Activated naive CD4-positive, alpha-beta T cell treated with anti-CD3 and anti-CD28 coated beads, Interleukin-2, amount 50 U/mL, for 72 hours (primary cell): ENCODE measurements around the gene ELL2. TPM values are rescaled to one million over a fixed set of nuclear protein-coding genes. Genes with fewer than 3 reads are reported as not detected.
A peak's percentile ranks its signal among the peaks of the same experiment; 100 is the strongest.

ENCODE experiments used
- ATAC-seq, 2 donors: fragments of 150-1000 bp; cut with Tn5 transposase; 2 replicates each; pipeline ENCODE4 v1.10.0; 2021; ENCODE audit warnings: mild to moderate bottlenecking in 2 of 2, moderate library complexity in 2 of 2
- DNase-seq, 2 donors: peaks; one replicate each; pipeline ENCODE4 v3.0.0; 2021 to 2022; ENCODE audit warnings: low spot score in 2 of 2
- H3K27ac Mint-ChIP-seq, 2 donors: one replicate each; pipeline ENCODE4 v1.8.0; 2022; ENCODE audit warnings: mild to moderate bottlenecking in 2 of 2, mixed read lengths in 2 of 2
- H3K36me3 Mint-ChIP-seq, 2 donors: one replicate each; pipeline ENCODE4 v1.8.0; 2022; ENCODE audit warnings: mixed read lengths in 2 of 2
- H3K9me3 Mint-ChIP-seq, 2 donors: one replicate each; pipeline ENCODE4 v1.8.0; 2022; ENCODE audit warnings: mixed read lengths in 2 of 2
- total RNA-seq, 2 donors: library from RNA; stranded (reverse); gene quantifications; one replicate each; pipeline ENCODE4 v1.2.3, GENCODE V29; 2022

ELL2 gene
- total RNA-seq, 2 donors from 2014 or later = 41.1 to 110 TPM

DNA sequence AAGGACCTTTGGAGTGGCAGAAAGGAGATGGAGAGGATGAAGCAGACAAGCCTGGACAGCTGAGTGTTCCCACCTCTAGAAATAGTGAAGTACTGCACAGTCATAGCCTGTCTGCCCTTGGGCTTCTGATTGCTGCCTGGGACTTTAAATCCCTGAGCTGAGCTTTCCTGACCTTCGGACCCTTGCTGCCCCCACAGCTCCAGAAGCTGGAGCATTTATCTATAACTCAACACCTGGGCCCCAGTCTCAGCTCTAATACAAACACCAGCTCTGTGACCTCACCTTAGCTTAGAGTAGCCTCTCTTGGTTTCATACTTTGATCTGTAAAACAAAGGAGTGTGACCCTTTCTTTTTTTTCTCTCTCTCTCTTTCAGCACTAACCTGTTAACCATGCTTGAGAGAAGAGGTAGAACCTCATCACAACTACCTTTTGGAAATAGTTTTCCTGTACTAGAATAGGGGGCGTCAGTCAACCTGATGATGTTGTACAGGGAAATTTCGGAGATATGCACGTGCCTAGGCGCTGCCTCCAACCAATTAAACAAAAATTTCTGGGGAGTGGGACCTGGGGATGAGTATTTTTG, 25.4 kb upstream of the ELL2 start:
- ATAC-seq = no peak
- Mint-ChIP-seq H3K9me3 (no peaks in the 10 kb centered on the region), H3K27ac (no peak overlapping the region)

DNA sequence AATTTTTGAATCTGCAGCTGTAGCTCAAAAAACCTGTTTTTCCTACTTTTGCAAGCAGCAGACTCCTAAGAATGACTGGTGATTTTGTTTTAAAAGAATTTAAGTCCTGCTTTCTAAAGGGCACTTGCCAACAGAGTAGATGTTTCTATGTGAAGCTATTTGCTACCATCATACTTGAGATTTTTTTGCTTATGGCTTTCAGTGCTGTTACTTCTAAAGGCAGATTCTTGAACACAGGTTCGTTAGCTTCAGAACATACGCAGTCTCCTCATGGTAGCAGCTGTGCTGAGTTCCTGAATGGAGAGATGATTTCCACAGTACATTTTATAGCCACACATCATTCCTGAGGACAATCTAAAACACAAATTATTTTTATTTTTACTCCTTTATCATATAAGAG, 24.4 kb upstream of the ELL2 start:
- Mint-ChIP-seq H3K27ac (no peak overlapping the region), H3K36me3 (no peaks in the 10 kb centered on the region), H3K9me3 (no peaks in the 10 kb centered on the region)
- DNase-seq (no peak), ATAC-seq (no peak)

More for the DNA sequence above, 25.4 kb upstream of the ELL2 start:
- no peak for DNase-seq
- H3K36me3 Mint-ChIP-seq = no peaks in the 10 kb centered on the region

DNA sequence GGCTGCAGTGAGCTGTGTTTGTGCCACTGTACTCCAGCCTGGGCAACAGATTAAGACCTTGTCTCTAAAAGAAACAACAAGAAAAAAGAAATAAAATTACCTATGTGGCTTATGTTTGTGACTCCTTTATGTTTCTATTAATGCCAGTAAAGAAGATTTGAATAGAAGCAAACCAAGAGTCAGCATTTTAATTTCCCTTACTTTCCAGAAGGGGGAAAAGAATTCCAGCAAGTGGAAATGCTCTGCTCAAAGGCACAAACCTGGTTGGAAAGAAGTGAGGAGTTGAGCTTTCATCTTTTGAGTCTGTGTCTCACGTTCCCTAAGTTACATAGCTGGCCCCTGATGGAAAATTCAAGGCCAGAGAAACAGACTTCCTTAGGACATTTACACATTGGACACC, 23.6 kb upstream of the ELL2 start:
- H3K36me3 Mint-ChIP-seq = no peaks in the 10 kb centered on the region
- H3K9me3 Mint-ChIP-seq = no peaks in the 10 kb centered on the region
- DNase-seq = no peak

DNA sequence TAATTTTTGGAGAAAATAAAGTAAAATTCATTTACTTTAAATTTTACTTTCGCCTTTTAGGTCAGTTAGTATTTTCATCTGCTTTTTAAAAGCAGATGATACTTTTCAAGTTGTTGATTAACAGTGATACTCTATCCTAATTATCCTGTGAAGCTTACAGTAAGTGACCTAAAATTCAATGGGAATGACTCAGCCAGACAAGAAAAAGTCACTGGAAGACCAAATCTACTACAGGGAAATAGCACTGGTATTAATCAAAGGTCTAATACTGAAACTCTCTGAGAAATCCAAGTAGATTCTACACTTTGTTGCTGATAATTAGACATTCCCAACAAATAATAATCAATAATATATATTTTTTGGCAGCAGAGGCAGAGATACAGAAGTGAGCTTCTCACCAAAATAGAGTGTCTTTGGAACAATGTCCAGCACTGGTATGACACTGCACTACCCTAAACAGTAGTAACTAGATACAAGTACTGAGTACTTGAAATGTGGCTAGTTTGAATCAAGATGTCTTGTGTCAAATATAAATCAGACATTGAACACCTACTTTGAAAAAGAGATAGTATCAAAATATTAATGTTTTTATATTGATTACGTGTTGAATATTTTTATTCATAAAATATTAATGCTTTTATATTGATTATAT, 22.8 kb upstream of the ELL2 start:
- H3K27ac Mint-ChIP-seq = no peak overlapping the region
- H3K9me3 Mint-ChIP-seq = no peaks in the 10 kb centered on the region
- ATAC-seq (no peak), DNase-seq (no peak)
- no peaks in the 10 kb centered on the region for H3K36me3 Mint-ChIP-seq

More for the DNA sequence above, 23.6 kb upstream of the ELL2 start:
- no peak for ATAC-seq
- no peak overlapping the region for H3K27ac Mint-ChIP-seq

DNA sequence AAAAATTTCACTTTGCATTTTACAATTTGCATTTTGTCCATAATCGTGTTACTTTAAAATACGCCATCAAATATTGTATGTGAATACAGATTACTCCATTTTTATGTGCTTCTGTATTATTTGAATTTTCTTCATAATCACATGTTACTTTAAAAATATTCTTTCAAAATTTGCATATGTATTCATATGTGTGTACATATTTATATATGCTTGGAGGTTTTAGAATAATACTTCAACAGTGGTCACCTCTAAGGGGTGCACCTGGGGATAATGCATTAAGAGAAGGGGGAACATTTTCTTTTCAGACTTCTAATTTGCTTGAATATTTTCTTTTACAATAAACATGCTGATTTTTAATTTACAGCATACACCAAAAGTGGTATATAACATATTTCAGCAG, 21.9 kb upstream of the ELL2 start:
- Mint-ChIP-seq H3K27ac (no peak overlapping the region), H3K36me3 (no peaks in the 10 kb centered on the region), H3K9me3 (no peaks in the 10 kb centered on the region)
- no peak for DNase-seq
- no peak for ATAC-seq

DNA sequence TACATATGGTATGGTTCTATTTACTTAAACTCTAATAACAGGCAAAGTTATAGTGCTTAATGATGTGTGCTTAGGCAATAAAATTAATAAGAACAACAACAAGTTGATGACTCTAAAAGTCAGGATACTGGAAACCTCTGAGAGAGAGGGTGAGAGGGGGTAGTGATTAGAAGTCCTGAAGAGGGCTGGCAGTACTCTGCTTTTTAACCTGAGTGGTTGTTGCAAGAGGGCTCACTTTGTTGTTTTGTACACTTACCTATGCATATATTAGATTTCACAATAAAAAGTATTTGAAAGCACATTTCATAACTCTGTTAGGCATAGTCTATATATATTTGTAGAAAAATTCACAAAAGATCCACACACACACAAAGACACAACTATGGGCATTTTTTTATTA, 21.4 kb upstream of the ELL2 start:
- Mint-ChIP-seq H3K36me3 (no peaks in the 10 kb centered on the region), H3K9me3 (no peaks in the 10 kb centered on the region), H3K27ac (no peak overlapping the region)
- ATAC-seq (no peak), DNase-seq (no peak)

DNA sequence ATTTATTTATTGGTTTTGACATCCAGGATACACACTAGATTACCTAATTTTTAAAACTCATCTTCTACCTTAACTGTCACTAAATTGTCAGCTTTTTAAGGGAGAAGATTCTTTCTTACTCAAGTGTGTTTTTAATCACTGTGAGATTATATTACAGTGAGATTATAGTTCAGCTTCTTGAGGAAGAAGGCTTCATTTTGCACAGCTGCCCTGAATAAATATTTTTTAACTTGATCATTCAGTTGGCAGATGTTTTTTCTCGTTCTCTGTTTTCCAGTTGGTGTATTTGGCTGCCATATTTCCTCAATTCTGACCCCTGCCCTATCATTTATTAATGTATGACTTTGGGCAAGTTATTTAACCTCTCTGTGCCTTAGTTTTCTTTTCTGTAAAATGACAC, 15.0 kb upstream of the ELL2 start:
- H3K9me3 Mint-ChIP-seq = no peaks in the 10 kb centered on the region
- no peak for DNase-seq
- no peaks in the 10 kb centered on the region for H3K36me3 Mint-ChIP-seq
- no peak for ATAC-seq
- H3K27ac Mint-ChIP-seq = no peak overlapping the region

DNA sequence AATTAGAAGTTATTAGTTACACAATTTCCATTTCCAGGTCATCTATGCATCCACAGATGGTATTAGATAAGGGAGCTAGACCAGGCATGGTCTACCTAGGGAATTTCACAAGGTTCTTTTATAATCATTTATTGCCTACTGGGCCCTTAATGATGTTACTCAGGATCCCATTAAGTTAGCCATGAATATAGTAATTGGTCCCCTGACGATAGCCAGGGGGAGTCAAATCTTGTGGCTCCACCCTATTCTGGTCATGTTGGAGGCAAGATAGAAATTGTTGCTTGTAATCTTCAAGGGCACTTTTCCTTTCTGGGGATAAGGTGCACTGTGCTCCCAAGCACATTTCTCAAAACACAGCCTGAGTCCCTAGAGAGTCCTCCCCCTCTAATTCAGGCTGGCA, 14.1 kb upstream of the ELL2 start:
- ATAC-seq (no peak), DNase-seq (no peak)
- H3K9me3 Mint-ChIP-seq = no peaks in the 10 kb centered on the region
- no peak overlapping the region for H3K27ac Mint-ChIP-seq
- no peaks in the 10 kb centered on the region for H3K36me3 Mint-ChIP-seq

DNA sequence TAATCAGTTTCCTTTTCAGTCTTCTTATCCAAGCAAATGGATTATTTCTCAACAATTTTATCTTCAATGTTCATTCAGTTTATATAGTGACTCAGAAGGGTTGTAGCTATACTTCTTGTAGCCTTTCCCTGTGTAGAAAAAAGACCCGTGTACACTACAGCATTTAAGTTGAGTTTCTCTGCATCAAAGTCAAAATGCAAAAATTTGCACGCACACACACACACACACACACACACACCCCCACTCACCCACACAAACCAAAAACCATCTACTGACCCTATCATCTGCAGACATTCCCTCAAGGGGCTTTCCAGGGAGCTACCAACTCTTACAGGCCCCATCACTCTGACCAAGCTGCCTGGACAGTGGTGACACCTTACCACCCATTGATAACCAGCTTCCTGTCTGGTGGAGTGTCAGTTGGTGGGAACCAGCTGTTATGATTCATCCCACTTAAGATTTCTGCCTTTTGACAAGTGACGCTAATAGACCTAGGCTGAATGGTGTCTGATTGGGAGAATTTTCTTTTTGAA, 12.2 kb upstream of the ELL2 start:
- DNase-seq (no peak), ATAC-seq (peak in 1 of 2 donors; percentile 80)
- no peaks in the 10 kb centered on the region for H3K36me3 Mint-ChIP-seq
- H3K27ac Mint-ChIP-seq = no peak overlapping the region
- H3K9me3 Mint-ChIP-seq = peaks cover 0 to 3% of the 10 kb centered on the region in 2 donors

DNA sequence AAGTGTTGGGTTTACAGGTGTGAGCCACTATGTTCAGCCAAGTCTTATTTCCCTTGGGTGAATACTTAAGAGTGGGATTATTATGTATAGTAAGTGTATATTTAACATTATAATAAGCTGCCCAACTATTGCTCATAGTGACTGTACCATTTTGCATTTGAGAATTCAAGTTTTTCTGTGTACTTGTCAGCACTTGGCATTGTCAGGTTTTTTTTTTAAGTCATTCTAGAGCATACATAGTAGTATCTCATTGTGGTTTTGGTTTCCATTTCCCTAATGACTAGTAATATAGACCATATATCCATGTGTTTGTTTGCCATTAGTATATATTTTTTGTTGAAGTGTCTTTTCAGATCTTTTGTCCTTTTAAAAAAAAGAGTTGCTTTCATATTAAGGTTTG, 10.5 kb upstream of the ELL2 start:
- Mint-ChIP-seq H3K36me3 (no peaks in the 10 kb centered on the region), H3K27ac (no peak overlapping the region), H3K9me3 (peaks cover 0 to 3% of the 10 kb centered on the region in 2 donors)
- DNase-seq (no peak), ATAC-seq (no peak)

DNA sequence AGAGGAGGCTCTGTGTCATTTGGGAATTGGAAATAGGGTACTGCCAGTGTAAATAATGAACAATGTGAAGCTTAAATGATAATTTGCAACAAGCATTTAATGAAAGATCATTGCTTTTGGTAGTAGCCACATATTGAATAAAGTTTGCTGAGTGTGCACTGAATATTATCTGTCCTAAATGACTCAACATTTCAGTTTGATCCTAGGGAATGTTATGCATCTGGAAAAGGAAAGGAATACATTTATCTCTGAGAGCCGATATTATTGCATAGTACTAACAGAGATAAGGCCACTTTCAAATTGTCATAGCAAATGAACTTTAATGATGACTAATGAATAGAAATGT, 8.7 kb upstream of the ELL2 start:
- H3K9me3 Mint-ChIP-seq = peaks cover 3% of the 10 kb centered on the region in 2 donors
- H3K27ac Mint-ChIP-seq = no peak overlapping the region
- no peaks in the 10 kb centered on the region for H3K36me3 Mint-ChIP-seq
- DNase-seq = no peak
- ATAC-seq = no peak

DNA sequence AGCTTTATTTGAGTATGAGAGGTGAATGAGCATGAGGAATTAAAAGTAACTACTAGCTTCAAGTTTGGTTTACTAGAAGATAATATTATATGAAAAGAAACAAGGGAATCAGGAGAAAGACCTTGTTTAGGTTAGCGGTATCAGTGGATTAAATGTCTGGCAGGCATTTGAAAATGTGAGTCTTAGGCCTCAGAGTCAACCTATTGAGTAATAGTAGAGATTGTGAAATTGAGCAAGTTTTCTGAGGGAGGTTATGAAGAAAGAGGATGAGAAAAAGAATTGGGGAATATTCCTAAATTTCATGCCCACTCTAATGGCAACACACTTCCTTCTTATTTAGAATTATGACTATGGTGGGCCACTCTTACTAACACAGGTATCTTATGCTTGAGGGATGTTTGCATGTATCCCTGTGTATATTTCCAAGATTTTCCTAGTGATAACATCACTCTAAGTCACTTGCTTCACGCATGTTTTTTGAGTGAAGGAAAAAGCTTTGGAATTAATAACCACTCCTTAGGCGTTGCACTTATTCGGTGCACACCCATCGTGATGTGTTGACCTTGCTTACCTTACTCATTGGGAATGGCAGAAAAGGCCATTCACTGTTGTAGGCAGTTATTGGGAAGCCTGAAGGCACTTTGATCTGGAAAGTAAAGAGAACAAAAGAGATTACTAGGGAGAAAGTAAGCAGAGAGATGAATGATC, 8.2 kb upstream of the ELL2 start:
- Mint-ChIP-seq H3K9me3 (peaks cover 3% of the 10 kb centered on the region in 2 donors), H3K36me3 (no peaks in the 10 kb centered on the region), H3K27ac (no peak overlapping the region)
- DNase-seq = no peak
- no peak for ATAC-seq

DNA sequence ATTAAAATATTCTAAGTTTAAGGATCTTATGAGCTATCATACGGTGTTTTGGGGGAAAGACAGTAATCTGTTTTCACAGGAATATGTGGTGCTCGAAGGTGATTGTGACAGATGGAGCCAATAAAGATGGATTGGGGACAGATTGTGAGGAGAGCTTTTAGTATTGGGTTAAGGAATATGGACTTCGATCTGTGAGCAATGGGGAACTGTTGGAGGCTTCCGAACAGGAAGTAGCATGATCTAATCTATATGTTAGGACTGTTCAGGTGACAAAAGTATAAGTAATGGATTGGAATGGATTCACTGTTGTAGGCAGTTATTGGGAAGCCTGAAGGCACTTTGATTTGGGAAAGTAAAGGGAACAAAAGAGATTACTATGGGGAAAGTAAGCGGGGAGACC, 7.4 kb upstream of the ELL2 start:
- H3K36me3 Mint-ChIP-seq = no peaks in the 10 kb centered on the region
- peaks cover 3% of the 10 kb centered on the region in 2 donors for H3K9me3 Mint-ChIP-seq
- ATAC-seq = no peak
- no peak overlapping the region for H3K27ac Mint-ChIP-seq
- no peak for DNase-seq

DNA sequence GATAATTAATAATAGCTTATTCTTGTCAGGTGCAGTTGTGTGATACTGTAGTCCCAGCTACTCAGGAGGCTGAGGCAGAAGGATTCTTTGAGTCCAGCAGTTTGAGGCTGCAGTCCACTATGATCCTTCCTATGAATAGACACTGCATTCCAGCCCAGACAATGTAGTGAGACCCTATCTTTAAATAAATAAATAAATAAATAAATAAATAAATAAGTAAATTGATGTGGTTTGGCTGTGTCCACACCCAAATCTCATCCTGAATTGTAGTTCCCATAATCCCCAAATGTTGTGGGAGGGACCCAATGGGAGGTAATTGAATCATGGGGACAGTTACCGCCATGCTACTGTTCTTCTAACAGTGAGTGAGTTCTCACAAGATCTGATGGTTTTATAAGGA, 5.6 kb upstream of the ELL2 start:
- DNase-seq (no peak), ATAC-seq (no peak)
- peaks cover 0 to 2% of the 10 kb centered on the region in 2 donors for H3K36me3 Mint-ChIP-seq
- no peak overlapping the region for H3K27ac Mint-ChIP-seq
- peaks cover 3% of the 10 kb centered on the region in 2 donors for H3K9me3 Mint-ChIP-seq

DNA sequence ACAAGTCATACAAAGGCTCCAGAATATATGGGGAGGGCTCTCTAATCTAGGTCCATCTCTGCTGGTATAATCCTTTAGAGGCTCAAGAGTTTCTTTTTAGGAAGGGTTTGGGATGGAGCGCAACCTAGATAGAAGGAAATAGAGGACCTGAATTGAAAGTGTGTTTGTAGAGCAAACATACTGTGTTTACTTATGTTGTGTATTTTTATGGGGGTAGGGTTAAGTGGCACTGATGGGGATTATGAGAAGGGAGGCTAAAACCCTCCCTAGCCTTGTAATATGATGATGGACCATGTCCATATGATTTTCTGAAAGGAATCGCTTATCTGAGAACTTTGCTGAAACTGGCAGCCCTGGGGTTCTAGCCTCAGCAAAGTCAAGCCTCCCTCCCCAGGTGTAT, 4.4 kb upstream of the ELL2 start:
- peaks cover 3% of the 10 kb centered on the region in 2 donors for H3K9me3 Mint-ChIP-seq
- no peak overlapping the region for H3K27ac Mint-ChIP-seq
- no peak for ATAC-seq
- DNase-seq = no peak
- H3K36me3 Mint-ChIP-seq = peaks cover under 1 to 10% of the 10 kb centered on the region in 2 donors

DNA sequence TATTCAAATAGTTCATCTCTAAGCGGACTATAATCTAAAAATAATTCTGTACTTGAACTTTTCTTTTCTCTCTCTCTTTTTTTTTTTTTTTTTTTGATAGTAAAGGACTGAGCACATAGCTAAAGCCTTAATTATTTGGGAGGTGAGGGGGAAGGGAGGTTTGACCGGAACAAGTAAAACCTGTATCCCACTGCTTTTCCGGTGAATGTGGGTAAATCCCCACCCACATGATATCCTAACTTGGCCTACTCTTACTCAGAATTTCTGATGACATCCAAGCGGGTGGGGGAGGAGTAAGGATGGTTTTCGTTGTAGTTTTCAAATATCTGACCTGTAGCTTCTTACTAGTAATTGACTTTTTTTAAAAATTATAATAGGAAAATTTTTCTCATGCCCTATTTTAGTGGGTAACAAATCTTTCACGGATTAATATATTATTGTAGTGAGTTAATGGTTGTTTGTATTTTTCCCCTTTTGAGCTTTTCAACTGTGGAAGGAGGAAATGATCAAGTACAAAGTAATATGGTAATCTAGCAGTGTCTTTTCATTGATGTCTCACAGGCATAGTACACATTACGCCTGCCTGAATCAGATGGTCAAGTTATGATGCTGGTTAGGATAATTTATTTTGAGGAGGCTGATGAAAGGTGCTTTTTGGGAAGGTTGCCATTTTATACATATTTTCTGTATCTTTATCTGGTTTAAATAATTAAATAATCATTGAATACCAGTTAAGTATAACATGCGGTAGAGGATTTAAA, 2.2 kb upstream of the ELL2 start:
- peak overlapping the region in 1 of 2 donors; percentile 59 for H3K27ac Mint-ChIP-seq
- peak in 1 of 2 donors; percentile 7 for DNase-seq
- peaks cover 0 to 3% of the 10 kb centered on the region in 2 donors for H3K9me3 Mint-ChIP-seq
- H3K36me3 Mint-ChIP-seq = peaks cover 12 to 30% of the 10 kb centered on the region in 2 donors
- no peak for ATAC-seq

DNA sequence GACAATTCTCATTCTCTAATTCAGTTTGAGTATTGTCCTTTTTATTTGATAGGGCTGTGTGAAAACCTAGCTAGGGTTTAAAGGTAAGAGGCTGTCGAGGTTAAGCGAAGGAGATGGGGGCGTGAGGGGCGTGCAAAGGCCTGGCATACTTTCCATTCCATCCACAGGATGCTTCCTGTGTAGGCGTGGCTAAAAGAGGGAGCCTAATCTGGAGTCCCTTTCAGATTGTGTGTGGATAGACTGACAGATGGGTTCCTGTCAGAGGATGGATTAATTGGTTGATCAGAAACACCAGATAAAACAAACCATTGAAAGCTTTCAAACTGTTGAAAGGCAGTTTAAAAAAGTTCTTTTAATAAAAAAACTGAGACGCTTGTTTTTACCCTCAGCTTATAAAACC, 1.1 kb upstream of the ELL2 start:
- peak overlapping the region; percentile 93 to 99 for H3K27ac Mint-ChIP-seq
- peaks cover 0 to 3% of the 10 kb centered on the region in 2 donors for H3K9me3 Mint-ChIP-seq
- ATAC-seq (no peak), DNase-seq (peak in 1 of 2 donors; percentile 3)
- peaks cover 12 to 37% of the 10 kb centered on the region in 2 donors for H3K36me3 Mint-ChIP-seq
